ENCODE measurements around the gene RAB19.
A peak's percentile ranks its signal among the peaks of the same experiment; 100 is the strongest.

RAB19 gene

GRCh38 chr7:140403878-140404564 lies at the start of gene RAB19:
Gene RAB19, plus strand, starts transcription at chr7:140404058. Its CDS starts 3,589 bp downstream, at chr7:140407647.
- peak within 1 kb of the TSS; percentile 61 for H3K4me3 ChIP-seq (replicated peaks; ENCODE audit: low read depth, low read length)
- DNase-seq (ENCODE audit: extremely low read depth, insufficient read length) = peak; percentile 15
- TF ChIP-seq CTCF (IDR thresholded peaks at IDR 0.05; ENCODE audit: insufficient read depth, low read length, poor library complexity, severe bottlenecking) = no peak
- H3K27me3 ChIP-seq (replicated peaks; ENCODE audit: control insufficient read depth, insufficient read depth, low read length) = no peaks in the 10 kb centered on the region; the same call in 1 of the 2 replicates
- H3K36me3 ChIP-seq (ENCODE audit: control insufficient read depth, insufficient read depth, low read length) = no peaks in the 10 kb centered on the region

- no peak overlapping the region for H3K4me3 ChIP-seq (replicated peaks; ENCODE audit: low read depth, low read length)
- no peaks in the 10 kb centered on the region for H3K27me3 ChIP-seq (replicated peaks; ENCODE audit: control insufficient read depth, insufficient read depth, low read length)
- no peaks in the 10 kb centered on the region; the same call in 1 of the 2 replicates for H3K36me3 ChIP-seq (ENCODE audit: control insufficient read depth, insufficient read depth, low read length)
- TF ChIP-seq CTCF (IDR thresholded peaks at IDR 0.05; ENCODE audit: insufficient read depth, low read length, poor library complexity, severe bottlenecking) = no peak
- DNase-seq (ENCODE audit: extremely low read depth, insufficient read length) = no peak
Measured at GRCh38 chr7:140358024-140358411, 45.8 kb upstream of the RAB19 start.

GRCh38 chr7:140358412-140359051 lies 45.3 kb upstream of the RAB19 start:
- no peak overlapping the region for H3K4me3 ChIP-seq (replicated peaks; ENCODE audit: low read depth, low read length)
- H3K27me3 ChIP-seq (replicated peaks; ENCODE audit: control insufficient read depth, insufficient read depth, low read length) = no peaks in the 10 kb centered on the region
- TF ChIP-seq CTCF (IDR thresholded peaks at IDR 0.05; ENCODE audit: insufficient read depth, low read length, poor library complexity, severe bottlenecking) = no peak
- no peak for DNase-seq (ENCODE audit: extremely low read depth, insufficient read length)
- H3K36me3 ChIP-seq (ENCODE audit: control insufficient read depth, insufficient read depth, low read length) = no peaks in the 10 kb centered on the region; the same call in 1 of the 2 replicates

- DNase-seq (ENCODE audit: extremely low read depth, insufficient read length) = no peak
Measured at GRCh38 chr7:140360697-140361229, 43.1 kb upstream of the RAB19 start.

GRCh38 chr7:140364819-140365218 lies 39.0 kb upstream of the RAB19 start:
- DNase-seq (ENCODE audit: extremely low read depth, insufficient read length) = no peak
- Histone ChIP-seq H3K36me3 (ENCODE audit: control insufficient read depth, insufficient read depth, low read length) (no peaks in the 10 kb centered on the region), H3K27me3 (replicated peaks; ENCODE audit: control insufficient read depth, insufficient read depth, low read length) (no peaks in the 10 kb centered on the region), H3K4me3 (replicated peaks; ENCODE audit: low read depth, low read length) (no peak overlapping the region)
- TF ChIP-seq CTCF (IDR thresholded peaks at IDR 0.05; ENCODE audit: insufficient read depth, low read length, poor library complexity, severe bottlenecking) = no peak

More at GRCh38 chr7:140360697-140361229, 43.1 kb upstream of the RAB19 start:
- Histone ChIP-seq H3K4me3 (replicated peaks; ENCODE audit: low read depth, low read length) (no peak overlapping the region), H3K27me3 (replicated peaks; ENCODE audit: control insufficient read depth, insufficient read depth, low read length) (no peaks in the 10 kb centered on the region), H3K36me3 (ENCODE audit: control insufficient read depth, insufficient read depth, low read length) (no peaks in the 10 kb centered on the region; the same call in 1 of the 2 replicates)
- TF ChIP-seq CTCF (IDR thresholded peaks at IDR 0.05; ENCODE audit: insufficient read depth, low read length, poor library complexity, severe bottlenecking) = no peak

Measured in GM06990 (cell line).